VCaP (cell line): ENCODE results near the gene DTNA.
"Not testable (repeated sequence)": the region's sequence is repeated elsewhere in the genome, so short reads cannot be mapped to it uniquely, and the experiment has no call there.

Experiments
- H3K27ac ChIP-seq: fragments of 450-650 bp; 2 replicates; pipeline ENCODE4 v1.5.1; 2017
- TF ChIP-seq, protein P1 (sequence below): fragments of 450-650 bp; conservative IDR thresholded peaks from 2 replicates; pipeline ENCODE4 v1.5.1; 2017; ENCODE audit warnings: mild to moderate bottlenecking, moderate library complexity

DTNA gene

DNA sequence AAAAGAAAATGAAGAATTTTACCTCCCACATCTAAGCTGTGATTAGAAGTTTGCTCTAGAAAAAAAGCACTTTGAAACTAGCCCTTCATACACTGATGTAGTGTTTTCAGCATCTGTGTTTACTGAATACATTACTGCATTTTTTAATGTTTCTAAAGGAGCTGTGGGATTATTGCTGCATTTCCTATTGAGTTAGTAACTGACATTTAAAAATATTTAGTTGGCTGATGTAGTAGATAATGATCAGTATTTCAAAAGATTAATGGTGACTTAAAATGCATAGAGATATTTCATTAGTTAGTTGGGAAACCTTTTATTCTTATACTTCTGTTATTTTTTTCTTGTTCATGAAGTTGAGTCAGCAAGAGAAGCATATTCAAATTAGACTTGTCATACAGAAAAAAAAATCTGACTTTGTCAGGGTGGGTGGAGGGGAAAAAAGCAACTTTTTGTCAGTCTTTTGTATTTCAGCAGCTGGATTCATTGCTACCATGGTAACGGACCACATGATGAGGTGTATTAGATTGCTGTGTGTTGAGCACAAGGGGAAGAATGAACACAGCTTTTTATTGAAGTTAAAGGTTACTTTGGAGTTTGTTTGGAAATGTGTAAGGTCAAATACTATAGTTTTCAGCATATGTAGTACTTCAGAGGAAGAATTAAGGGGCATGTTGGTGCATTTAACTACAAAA is at the start of gene DTNA:
Gene DTNA (plus strand): TSS at position 549 of the 692 bp plus-strand sequence. CDS start 45,679 bp downstream, outside the sequence.
- TF ChIP-seq, protein P1, sequence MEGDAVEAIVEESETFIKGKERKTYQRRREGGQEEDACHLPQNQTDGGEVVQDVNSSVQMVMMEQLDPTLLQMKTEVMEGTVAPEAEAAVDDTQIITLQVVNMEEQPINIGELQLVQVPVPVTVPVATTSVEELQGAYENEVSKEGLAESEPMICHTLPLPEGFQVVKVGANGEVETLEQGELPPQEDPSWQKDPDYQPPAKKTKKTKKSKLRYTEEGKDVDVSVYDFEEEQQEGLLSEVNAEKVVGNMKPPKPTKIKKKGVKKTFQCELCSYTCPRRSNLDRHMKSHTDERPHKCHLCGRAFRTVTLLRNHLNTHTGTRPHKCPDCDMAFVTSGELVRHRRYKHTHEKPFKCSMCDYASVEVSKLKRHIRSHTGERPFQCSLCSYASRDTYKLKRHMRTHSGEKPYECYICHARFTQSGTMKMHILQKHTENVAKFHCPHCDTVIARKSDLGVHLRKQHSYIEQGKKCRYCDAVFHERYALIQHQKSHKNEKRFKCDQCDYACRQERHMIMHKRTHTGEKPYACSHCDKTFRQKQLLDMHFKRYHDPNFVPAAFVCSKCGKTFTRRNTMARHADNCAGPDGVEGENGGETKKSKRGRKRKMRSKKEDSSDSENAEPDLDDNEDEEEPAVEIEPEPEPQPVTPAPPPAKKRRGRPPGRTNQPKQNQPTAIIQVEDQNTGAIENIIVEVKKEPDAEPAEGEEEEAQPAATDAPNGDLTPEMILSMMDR: no peak
- H3K27ac ChIP-seq: no peak within 1 kb of the TSS

DNA sequence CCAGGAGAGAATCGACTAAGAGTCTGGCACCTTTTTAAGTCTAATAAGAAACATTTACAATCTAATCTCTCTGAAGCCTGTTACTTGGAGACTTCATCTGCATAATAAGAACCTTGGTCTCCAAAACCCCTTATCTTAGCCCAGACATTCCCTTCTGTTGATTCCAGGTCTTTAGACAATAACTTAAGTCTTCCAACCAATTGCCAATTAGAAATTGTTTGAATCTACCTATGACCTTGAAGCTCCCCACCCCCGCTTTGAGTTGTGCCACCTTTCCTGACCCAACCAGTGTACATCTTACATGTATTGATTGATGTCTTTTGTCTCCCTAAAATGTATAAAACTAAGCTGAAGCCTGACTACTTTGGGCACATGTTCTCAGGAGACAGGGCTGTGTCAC is 49.5 kb upstream of the DTNA start:
- TF ChIP-seq, protein P1: no peak
- H3K27ac ChIP-seq: no peak overlapping the region

DNA sequence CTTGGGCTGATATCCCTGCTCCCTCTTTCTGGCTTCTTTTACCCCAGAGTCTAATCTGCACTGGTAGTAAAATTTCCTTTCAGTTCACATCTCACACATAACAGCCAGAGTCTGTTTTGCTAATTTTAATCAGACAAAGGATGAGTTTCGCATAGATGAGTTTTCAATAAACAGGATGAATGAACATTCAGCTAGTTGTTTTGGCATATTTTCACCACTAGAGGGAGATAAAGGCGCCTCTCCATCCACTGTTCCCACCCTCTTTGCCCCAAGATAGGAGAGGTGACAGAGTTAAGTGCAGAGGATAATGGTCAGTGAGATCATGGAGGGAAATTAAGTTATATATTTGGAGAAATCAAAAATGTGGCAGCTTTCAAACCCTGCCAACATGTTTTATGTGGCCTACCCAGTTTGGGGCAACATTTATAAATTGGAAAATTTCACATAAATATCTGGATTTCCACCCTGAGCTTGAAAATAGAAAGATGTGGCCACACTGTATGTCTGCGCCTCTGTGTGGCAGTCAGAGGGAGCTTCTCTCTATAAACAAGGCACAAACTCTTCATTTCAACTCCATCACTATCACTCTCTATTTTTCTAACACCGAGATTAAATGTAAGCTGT is 48.5 kb upstream of the DTNA start:
- H3K27ac ChIP-seq: no peak overlapping the region
- TF ChIP-seq, protein P1: peak; percentile 91

DNA sequence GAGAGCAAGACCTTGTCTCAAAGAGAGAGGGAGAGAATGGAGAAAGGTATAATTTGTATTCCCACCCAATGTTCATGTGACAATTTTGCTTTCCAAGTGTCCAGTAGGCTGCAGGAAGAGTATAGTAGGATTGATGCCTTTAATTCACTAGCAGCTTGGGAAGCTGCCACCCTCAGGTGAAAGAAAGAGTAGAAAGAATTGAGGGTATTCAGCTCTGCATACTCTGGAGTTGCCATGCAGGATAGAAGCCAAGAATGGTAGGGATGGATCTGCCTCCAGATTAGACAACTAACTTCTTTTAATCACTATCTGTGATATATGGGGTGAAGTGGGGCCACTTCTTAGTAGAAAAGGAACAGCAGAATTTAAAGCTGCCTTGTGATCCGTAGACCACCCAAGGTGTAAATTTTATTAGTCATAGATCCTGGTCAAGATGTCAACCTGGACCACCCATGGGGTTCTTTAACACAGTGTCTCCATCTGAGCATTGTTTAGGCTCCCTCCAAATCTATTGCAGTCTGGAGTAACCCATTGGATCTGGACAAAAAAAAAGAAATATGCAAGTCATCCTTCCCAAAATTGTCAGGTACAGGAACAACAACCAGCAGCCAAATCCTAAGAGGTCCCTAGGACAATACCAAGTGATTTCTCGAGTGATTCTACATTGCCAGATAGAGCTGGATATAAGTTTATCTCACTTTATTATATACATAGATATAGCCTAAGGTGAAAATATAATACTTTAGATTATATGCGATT is 33.1 kb upstream of the DTNA start:
- no peak overlapping the region for H3K27ac ChIP-seq
- TF ChIP-seq, protein P1: no peak

DNA sequence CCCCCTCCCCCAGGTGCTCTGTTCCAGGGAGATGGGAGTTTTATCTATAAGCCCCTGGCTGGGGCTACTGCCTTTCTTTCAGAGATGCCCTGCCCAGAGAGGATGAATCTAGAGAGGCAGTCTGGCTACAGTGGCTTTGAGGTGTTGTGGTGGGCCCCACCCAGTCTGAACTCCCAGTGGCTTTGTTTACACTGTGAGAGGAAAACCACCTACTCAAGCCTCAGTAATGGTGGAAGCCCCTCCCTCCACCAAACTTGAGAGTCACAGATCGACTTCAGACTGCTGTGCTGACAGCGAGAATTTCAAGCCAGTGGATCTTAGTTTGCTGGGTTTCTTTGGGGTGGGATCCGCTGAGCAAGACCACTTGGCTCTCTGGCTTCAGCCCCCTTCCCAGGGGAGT is 20.3 kb upstream of the DTNA start:
- not testable (repeated sequence) for H3K27ac ChIP-seq

DNA sequence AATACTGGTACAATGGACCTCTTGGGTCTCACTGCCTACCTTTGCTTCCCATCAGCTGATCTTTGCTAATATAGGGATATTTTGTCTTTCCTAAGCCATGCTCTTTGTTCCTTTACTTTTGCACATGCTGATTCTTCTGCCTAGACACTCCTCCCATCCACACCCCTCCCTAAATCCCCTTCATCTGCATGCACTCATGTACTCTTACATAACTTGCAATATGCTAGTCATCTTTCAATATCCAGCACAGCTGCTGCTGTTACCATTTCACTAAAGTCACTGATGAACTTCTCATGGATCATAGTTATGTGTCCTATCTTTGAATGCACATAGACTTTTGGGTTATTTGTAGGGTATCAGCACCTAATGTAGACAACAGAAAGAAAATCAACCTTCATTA is 18.5 kb upstream of the DTNA start:
- TF ChIP-seq, protein P1: no peak
- no peak overlapping the region for H3K27ac ChIP-seq

DNA sequence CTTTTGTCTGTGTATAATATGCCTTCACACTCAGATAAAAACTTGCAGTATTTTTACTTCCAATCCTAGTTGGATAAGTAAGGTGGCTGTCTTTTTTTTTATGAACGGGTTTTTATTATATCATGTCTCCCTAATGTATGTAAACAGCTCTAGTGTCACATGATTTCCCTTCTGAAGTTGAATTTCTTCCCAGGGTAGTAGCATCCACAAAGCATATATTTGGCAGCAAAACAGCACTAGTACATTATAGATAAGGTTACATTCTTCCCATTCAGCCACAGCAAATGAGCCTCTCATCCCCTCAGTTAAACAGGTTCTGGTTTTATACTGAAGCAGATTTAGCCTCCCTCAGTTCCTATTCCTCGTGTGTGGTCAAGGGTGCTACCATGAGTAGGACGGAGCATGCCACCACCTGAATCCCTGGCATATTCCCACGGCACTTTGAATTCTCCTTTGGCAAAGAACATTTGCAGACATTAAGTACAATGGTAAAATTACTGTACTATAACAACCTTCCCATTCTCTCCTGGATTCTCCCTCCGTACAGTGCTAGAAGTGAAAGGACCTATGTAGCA is 15.4 kb upstream of the DTNA start:
- TF ChIP-seq, protein P1: no peak

More for the DNA sequence above, 15.4 kb upstream of the DTNA start:
- no peak overlapping the region for H3K27ac ChIP-seq
